HCT116 (cell line): ENCODE results near the gene SPINK14. TPM values are rescaled to one million over a fixed set of nuclear protein-coding genes. Genes with fewer than 3 reads are reported as not detected.

ENCODE experiments used
- ATAC-seq: fragments of 200-7000 bp; cut with Tn5 transposase; 2 replicates; pipeline ENCODE4 v1.9.1; 2020; ENCODE audit warnings: mild to moderate bottlenecking, moderate library complexity
- BruUV-seq: library from RNA; stranded (reverse); fragments of 400-500 nt; replicated peaks from 2 replicates; lab custom pipeline; 2021; lab: Mats Ljungman, UMichigan
- CTCF ChIA-PET: fragments of 300-600 bp; sonication (Branson Sonifier 250); formaldehyde crosslinking; loops from one replicate; lab custom pipeline; 2021; ENCODE audit warnings: antibody characterized with exemption; lab: Charles Lee
- POLR2A ChIA-PET: fragments of 300-600, 350-600 bp; sonication (Branson Sonifier 250); formaldehyde crosslinking; loops from one replicate; lab custom pipeline; 2021; ENCODE audit warnings: antibody characterized with exemption; lab: Charles Lee
- RAD21 ChIA-PET, 2 experiments: fragments of 300-600 bp; sonication (Branson Sonifier 250); formaldehyde crosslinking; loops; one replicate each; lab custom pipeline; 2023; ENCODE audit warnings: low total read pairs in 2 of 2; ENCODE audit not compliant: uncharacterized antibody in 2 of 2, unreplicated experiment in 2 of 2, low non-redundant PET in 1 of 2; lab: Charles Lee
- DNase-seq: peaks from one replicate; pipeline ENCODE4 v3.0.0-alpha.2; 2010; ENCODE audit warnings: low read depth, low spot score
- H2AFZ ChIP-seq: fragments of 200-600 bp; shearing (Covaris generic), sonication (generic); 2 replicates; pipeline ENCODE4 v1.6.1; 2017; ENCODE audit warnings: low read depth, mixed run types, mixed read lengths, antibody characterized with exemption, low read length; ENCODE audit not compliant: poor library complexity, severe bottlenecking
- H3K27ac ChIP-seq: 2 replicates; pipeline ENCODE4 v1.5.1; 2012; ENCODE audit warnings: low read depth, low read length
- H3K27me3 ChIP-seq: fragments of 200-600 bp; sonication (generic); 2 replicates; pipeline ENCODE4 v1.6.1; 2016; ENCODE audit warnings: mixed run types, low read length, mixed read lengths; ENCODE audit not compliant: insufficient read depth
- H3K36me3 ChIP-seq, 2 experiments: fragments of 200-500 bp in 1 of 2; fragments of 200-600 bp in 1 of 2; sonication (Bioruptor generic) in 1 of 2; sonication (generic) in 1 of 2; 2 replicates each; pipeline versions ENCODE4 v1.5.1 to v1.6.1; 2014 to 2016; ENCODE audit warnings: low read length in 2 of 2, inconsistent platforms in 1 of 2, mixed read lengths in 1 of 2, mixed run types in 1 of 2; ENCODE audit not compliant: insufficient read depth in 2 of 2, control insufficient read depth in 1 of 2
- H3K4me1 ChIP-seq, 2 experiments: fragments of 200-600 bp in 1 of 2; sonication (generic) in 1 of 2; 2 replicates each; pipeline versions ENCODE4 v1.5.1 to v1.6.1; 2012 to 2017; ENCODE audit warnings: low read length in 2 of 2, inconsistent platforms in 1 of 2, mild to moderate bottlenecking in 1 of 2, mixed read lengths in 1 of 2, mixed run types in 1 of 2, moderate library complexity in 1 of 2; ENCODE audit not compliant: insufficient read depth in 2 of 2, control insufficient read depth in 1 of 2
- H3K4me2 ChIP-seq: fragments of 200-600 bp; sonication (generic); 2 replicates; pipeline ENCODE4 v1.6.1; 2017; ENCODE audit warnings: mixed run types, low read length, mixed read lengths
- H3K4me3 ChIP-seq, 2 experiments: fragments of 200-600 bp in 1 of 2; sonication (generic) in 1 of 2; replicated peaks in 1 of 2; 2 replicates each; pipeline ENCODE4 v1.5.1; 2011 to 2016; ENCODE audit warnings: low read length in 2 of 2, control low read depth in 1 of 2, low read depth in 1 of 2, mild to moderate bottlenecking in 1 of 2, mixed read lengths in 1 of 2, mixed run types in 1 of 2
- H3K79me2 ChIP-seq: fragments of 200-600 bp; sonication (generic); 2 replicates; pipeline ENCODE4 v1.6.1; 2017; ENCODE audit warnings: mild to moderate bottlenecking, mixed run types, low read length, moderate library complexity, mixed read lengths; ENCODE audit not compliant: insufficient read depth
- H3K9ac ChIP-seq: fragments of 200-600 bp; sonication (generic); 2 replicates; pipeline ENCODE4 v1.6.1; 2016; ENCODE audit warnings: low read length, mixed read lengths
- H3K9me2 ChIP-seq: fragments of 200-600 bp; sonication (generic), shearing (Covaris generic); 2 replicates; pipeline ENCODE4 v1.6.1; 2017; ENCODE audit warnings: mixed run types, mild to moderate bottlenecking, moderate library complexity; ENCODE audit not compliant: insufficient read depth
- H3K9me3 ChIP-seq, 2 experiments: fragments of 200-500 bp in 1 of 2; fragments of 200-600 bp in 1 of 2; sonication (Bioruptor generic) in 1 of 2; sonication (generic) in 1 of 2; 2 replicates each; pipeline ENCODE4 v1.6.1; 2014 to 2017; ENCODE audit warnings: low read length in 2 of 2, mixed read lengths in 2 of 2, inconsistent platforms in 1 of 2, low read depth in 1 of 2, mild to moderate bottlenecking in 1 of 2, mixed run types in 1 of 2, moderate library complexity in 1 of 2; ENCODE audit not compliant: control insufficient read depth in 1 of 2, insufficient read depth in 1 of 2
- H4K20me1 ChIP-seq: fragments of 200-600 bp; sonication (generic), shearing (Covaris generic); 2 replicates; pipeline ENCODE4 v1.6.1; 2017; ENCODE audit warnings: mixed run types, mild to moderate bottlenecking, moderate library complexity; ENCODE audit not compliant: insufficient read depth
- ATF3 ChIP-seq: IDR thresholded peaks from 2 replicates; pipeline ENCODE4 v1.6.1; 2012
- CEBPB ChIP-seq: IDR thresholded peaks from 2 replicates; pipeline ENCODE4 v1.6.1; 2012; ENCODE audit warnings: low read depth
- EGR1 ChIP-seq: IDR thresholded peaks from 2 replicates; pipeline ENCODE4 v1.6.1; 2012; ENCODE audit warnings: low read depth
- ELF1 ChIP-seq: IDR thresholded peaks from 2 replicates; pipeline ENCODE4 v1.6.1; 2012; ENCODE audit warnings: low read depth, borderline replicate concordance
- EZH2phosphoT487 ChIP-seq: fragments of 200-600 bp; IDR thresholded peaks from 2 replicates; pipeline ENCODE4 v1.6.1; 2018; ENCODE audit warnings: antibody characterized with exemption, borderline replicate concordance
- FOSL1 ChIP-seq: IDR thresholded peaks from 2 replicates; pipeline ENCODE4 v1.6.1; 2012; ENCODE audit warnings: low read depth
- MAX ChIP-seq: IDR thresholded peaks from 2 replicates; pipeline ENCODE4 v1.6.1; 2012
- POLR2A ChIP-seq: IDR thresholded peaks from 2 replicates; pipeline ENCODE4 v1.7.0; 2011; ENCODE audit warnings: borderline replicate concordance; ENCODE audit not compliant: insufficient read depth, insufficient read length; ENCODE audit errors: extremely low read depth
- POLR2AphosphoS5 ChIP-seq: IDR thresholded peaks from 2 replicates; pipeline ENCODE4 v1.6.1; 2011; ENCODE audit warnings: mild to moderate bottlenecking, low read depth, low read length, moderate library complexity
- RAD21 ChIP-seq: IDR thresholded peaks from 2 replicates; pipeline ENCODE4 v1.6.1; 2012; ENCODE audit warnings: low read depth, mild to moderate bottlenecking
- SIN3A ChIP-seq: IDR thresholded peaks from 2 replicates; pipeline ENCODE4 v1.6.1; 2012; ENCODE audit warnings: low read depth
- SRF ChIP-seq: IDR thresholded peaks from 2 replicates; pipeline ENCODE4 v1.6.1; 2012; ENCODE audit warnings: low read depth
- TCF7L2 ChIP-seq: IDR thresholded peaks from 2 replicates; pipeline ENCODE4 v1.7.0; 2011; ENCODE audit warnings: borderline replicate concordance, inconsistent platforms; ENCODE audit not compliant: insufficient read depth, insufficient read length; ENCODE audit errors: extremely low read depth
- YY1 ChIP-seq: IDR thresholded peaks from 2 replicates; pipeline ENCODE4 v1.6.1; 2011; ENCODE audit warnings: low read length, low read depth, moderate library complexity, mild to moderate bottlenecking; ENCODE audit not compliant: insufficient replicate concordance; ENCODE audit errors: extremely low read depth
- ZFX ChIP-seq: fragments of 450-650 bp; IDR thresholded peaks from 2 replicates; pipeline ENCODE4 v1.6.1; 2017
- intact Hi-C: fragments of 100-400 bp; cut with micrococcal nuclease; formaldehyde crosslinking; loops from 2 replicates; pipeline ENCODE4 v1.10.0; 2022
- total RNA-seq: library from RNA; stranded (reverse); gene quantifications from one replicate; pipeline ENCODE4 v1.2.1, GENCODE V29; 2021; ENCODE audit not compliant: unreplicated experiment
- TF ChIP-seq, protein P1 (sequence below): IDR thresholded peaks from 2 replicates; pipeline ENCODE4 v1.6.1; 2012; ENCODE audit warnings: low read depth
- TF ChIP-seq, protein P2 (sequence below): IDR thresholded peaks from 2 replicates; pipeline ENCODE4 v1.6.1; 2011; ENCODE audit warnings: mild to moderate bottlenecking, low read length, moderate library complexity; ENCODE audit not compliant: insufficient replicate concordance; ENCODE audit errors: extremely low read depth
- TF ChIP-seq, protein P3 (sequence below), 3 experiments: fragments of 200-600 bp in 1 of 3; sonication (generic) in 1 of 3; IDR thresholded peaks in 2 of 3; conservative IDR thresholded peaks in 1 of 3; 2 replicates each; pipeline ENCODE4 v1.5.1; 2012 to 2017; ENCODE audit warnings: low read depth in 2 of 3, low read length in 2 of 3, antibody characterized with exemption in 1 of 3, borderline replicate concordance in 1 of 3, control low read depth in 1 of 3, mild to moderate bottlenecking in 1 of 3, mixed read lengths in 1 of 3, mixed run types in 1 of 3, moderate library complexity in 1 of 3; ENCODE audit not compliant: insufficient read depth in 1 of 3

SPINK14 gene
- total RNA-seq, 1 experiment from 2014 or later = not detected

DNA sequence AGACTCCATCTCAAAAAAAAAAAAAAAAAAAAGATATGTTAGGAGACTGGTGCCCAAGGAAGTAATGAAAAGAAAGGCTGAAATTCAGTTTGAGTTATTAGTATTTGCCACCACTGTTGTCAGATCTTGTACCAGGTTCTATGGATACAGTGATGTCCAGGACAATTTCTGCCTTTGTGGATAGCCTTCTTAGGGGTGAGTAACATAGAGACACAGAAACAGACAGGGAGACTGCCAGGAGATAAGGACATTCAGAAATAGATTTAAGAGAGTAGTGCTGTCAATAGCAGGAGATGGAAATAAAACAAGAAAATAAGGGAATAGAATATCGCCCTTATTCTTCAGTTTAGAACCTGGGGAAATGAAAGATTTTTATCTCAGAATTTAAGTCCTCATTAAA lies 6.3 kb upstream of the SPINK14 start:
- H3K4me1 ChIP-seq = no peaks in the 10 kb centered on the region
- no peak overlapping the region for H3K27ac ChIP-seq
- no peak overlapping the region for H3K9ac ChIP-seq
- POLR2A ChIA-PET = no interaction called here
- H3K36me3 ChIP-seq = no peaks in the 10 kb centered on the region
- H3K4me3 ChIP-seq = no peak overlapping the region
- DNase-seq = no peak
- CTCF ChIA-PET = no interaction called here
- no peaks in the 10 kb centered on the region for H3K9me2 ChIP-seq
- no peaks in the 10 kb centered on the region; the same call in 1 of the 2 replicates for H4K20me1 ChIP-seq
- no peak overlapping the region for H2AFZ ChIP-seq
- H3K79me2 ChIP-seq = no peaks in the 10 kb centered on the region
- H3K4me2 ChIP-seq = no peak overlapping the region
- 0 out of 2 replicates have a peak, but pooled peaks cover 3% of the 10 kb centered on the region for H3K27me3 ChIP-seq
- TF ChIP-seq, protein P1, sequence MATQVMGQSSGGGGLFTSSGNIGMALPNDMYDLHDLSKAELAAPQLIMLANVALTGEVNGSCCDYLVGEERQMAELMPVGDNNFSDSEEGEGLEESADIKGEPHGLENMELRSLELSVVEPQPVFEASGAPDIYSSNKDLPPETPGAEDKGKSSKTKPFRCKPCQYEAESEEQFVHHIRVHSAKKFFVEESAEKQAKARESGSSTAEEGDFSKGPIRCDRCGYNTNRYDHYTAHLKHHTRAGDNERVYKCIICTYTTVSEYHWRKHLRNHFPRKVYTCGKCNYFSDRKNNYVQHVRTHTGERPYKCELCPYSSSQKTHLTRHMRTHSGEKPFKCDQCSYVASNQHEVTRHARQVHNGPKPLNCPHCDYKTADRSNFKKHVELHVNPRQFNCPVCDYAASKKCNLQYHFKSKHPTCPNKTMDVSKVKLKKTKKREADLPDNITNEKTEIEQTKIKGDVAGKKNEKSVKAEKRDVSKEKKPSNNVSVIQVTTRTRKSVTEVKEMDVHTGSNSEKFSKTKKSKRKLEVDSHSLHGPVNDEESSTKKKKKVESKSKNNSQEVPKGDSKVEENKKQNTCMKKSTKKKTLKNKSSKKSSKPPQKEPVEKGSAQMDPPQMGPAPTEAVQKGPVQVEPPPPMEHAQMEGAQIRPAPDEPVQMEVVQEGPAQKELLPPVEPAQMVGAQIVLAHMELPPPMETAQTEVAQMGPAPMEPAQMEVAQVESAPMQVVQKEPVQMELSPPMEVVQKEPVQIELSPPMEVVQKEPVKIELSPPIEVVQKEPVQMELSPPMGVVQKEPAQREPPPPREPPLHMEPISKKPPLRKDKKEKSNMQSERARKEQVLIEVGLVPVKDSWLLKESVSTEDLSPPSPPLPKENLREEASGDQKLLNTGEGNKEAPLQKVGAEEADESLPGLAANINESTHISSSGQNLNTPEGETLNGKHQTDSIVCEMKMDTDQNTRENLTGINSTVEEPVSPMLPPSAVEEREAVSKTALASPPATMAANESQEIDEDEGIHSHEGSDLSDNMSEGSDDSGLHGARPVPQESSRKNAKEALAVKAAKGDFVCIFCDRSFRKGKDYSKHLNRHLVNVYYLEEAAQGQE = no peak
- TF ChIP-seq, protein P2, sequence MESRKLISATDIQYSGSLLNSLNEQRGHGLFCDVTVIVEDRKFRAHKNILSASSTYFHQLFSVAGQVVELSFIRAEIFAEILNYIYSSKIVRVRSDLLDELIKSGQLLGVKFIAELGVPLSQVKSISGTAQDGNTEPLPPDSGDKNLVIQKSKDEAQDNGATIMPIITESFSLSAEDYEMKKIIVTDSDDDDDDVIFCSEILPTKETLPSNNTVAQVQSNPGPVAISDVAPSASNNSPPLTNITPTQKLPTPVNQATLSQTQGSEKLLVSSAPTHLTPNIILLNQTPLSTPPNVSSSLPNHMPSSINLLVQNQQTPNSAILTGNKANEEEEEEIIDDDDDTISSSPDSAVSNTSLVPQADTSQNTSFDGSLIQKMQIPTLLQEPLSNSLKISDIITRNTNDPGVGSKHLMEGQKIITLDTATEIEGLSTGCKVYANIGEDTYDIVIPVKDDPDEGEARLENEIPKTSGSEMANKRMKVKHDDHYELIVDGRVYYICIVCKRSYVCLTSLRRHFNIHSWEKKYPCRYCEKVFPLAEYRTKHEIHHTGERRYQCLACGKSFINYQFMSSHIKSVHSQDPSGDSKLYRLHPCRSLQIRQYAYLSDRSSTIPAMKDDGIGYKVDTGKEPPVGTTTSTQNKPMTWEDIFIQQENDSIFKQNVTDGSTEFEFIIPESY = no peak
- no peak for TF ChIP-seq TCF7L2
- no peak for TF ChIP-seq EGR1
- TF ChIP-seq, protein P3, sequence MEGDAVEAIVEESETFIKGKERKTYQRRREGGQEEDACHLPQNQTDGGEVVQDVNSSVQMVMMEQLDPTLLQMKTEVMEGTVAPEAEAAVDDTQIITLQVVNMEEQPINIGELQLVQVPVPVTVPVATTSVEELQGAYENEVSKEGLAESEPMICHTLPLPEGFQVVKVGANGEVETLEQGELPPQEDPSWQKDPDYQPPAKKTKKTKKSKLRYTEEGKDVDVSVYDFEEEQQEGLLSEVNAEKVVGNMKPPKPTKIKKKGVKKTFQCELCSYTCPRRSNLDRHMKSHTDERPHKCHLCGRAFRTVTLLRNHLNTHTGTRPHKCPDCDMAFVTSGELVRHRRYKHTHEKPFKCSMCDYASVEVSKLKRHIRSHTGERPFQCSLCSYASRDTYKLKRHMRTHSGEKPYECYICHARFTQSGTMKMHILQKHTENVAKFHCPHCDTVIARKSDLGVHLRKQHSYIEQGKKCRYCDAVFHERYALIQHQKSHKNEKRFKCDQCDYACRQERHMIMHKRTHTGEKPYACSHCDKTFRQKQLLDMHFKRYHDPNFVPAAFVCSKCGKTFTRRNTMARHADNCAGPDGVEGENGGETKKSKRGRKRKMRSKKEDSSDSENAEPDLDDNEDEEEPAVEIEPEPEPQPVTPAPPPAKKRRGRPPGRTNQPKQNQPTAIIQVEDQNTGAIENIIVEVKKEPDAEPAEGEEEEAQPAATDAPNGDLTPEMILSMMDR (IDR thresholded peaks at IDR 0.05 in 2 of 3, conservative IDR thresholded peaks at IDR 0.05 in 1 of 3; ENCODE audit: borderline replicate concordance in 1 of 3, insufficient read depth in 1 of 3, low read depth in 2 of 3, low read length in 2 of 3) = no peak
- no peak for TF ChIP-seq EZH2phosphoT487
- TF ChIP-seq ATF3 = no peak
- no peak for TF ChIP-seq POLR2AphosphoS5
- no peak for TF ChIP-seq FOSL1
- TF ChIP-seq ELF1 = no peak
- no peak for TF ChIP-seq YY1
- no peak for TF ChIP-seq SIN3A
- no peak for TF ChIP-seq MAX
- TF ChIP-seq SRF = no peak
- TF ChIP-seq RAD21 = no peak
- TF ChIP-seq ZFX = no peak
- no peak for TF ChIP-seq POLR2A
- no peak for TF ChIP-seq CEBPB
- TF ChIP-seq, all 23 proteins: peak for 0
- H3K9me3 ChIP-seq = no peaks in the 10 kb centered on the region
- intact Hi-C loops = no loop called here
- BruUV-seq = no TSS peak
- ATAC-seq = no peak
- RAD21 ChIA-PET = no interaction called here
